K562 (cell line): ENCODE results near the gene NRM. TPM values are rescaled to one million over a fixed set of nuclear protein-coding genes. Genes with fewer than 3 reads are reported as not detected.

Source experiments
- ATF1 ChIP-seq, 2 experiments: fragments of 450-650 bp in 1 of 2; IDR thresholded peaks; 2 replicates each; pipeline ENCODE4 v1.6.1; 2016; ENCODE audit warnings: missing compliant biosample characterization in 1 of 2, missing genetic modification characterization in 1 of 2
- BMI1 ChIP-seq: fragments of 150-350 bp; IDR thresholded peaks from 2 replicates; pipeline ENCODE4 v1.6.1; 2014; ENCODE audit warnings: low read length
- BRCA1 ChIP-seq, 2 experiments: fragments of 450-650 bp in 1 of 2; sonication (generic) in 1 of 2; formaldehyde crosslinking in 1 of 2; IDR thresholded peaks; 2 replicates each; pipeline versions ENCODE4 v1.5.0 to v1.6.1; 2017 to 2020; ENCODE audit warnings: mild to moderate bottlenecking in 1 of 2, missing genetic modification reagents in 1 of 2
- CTBP1 ChIP-seq: fragments of 450-650 bp; IDR thresholded peaks from 2 replicates; pipeline ENCODE4 v1.6.1; 2016; ENCODE audit warnings: borderline replicate concordance
- HCFC1 ChIP-seq: IDR thresholded peaks from 2 replicates; pipeline ENCODE4 v1.6.1; 2012; ENCODE audit warnings: low read depth, low read length, improper control_type of control experiment
- HMG20B ChIP-seq: fragments of 250-450 bp; sonication (Bioruptor Pico); IDR thresholded peaks from 2 replicates; pipeline ENCODE4 v1.5.0; 2021; ENCODE audit warnings: mild to moderate bottlenecking
- MTA2 ChIP-seq: fragments of 450-650 bp; IDR thresholded peaks from 2 replicates; pipeline ENCODE4 v1.6.1; 2016; ENCODE audit warnings: low read depth
- NCOR1 ChIP-seq: fragments of 450-650 bp; IDR thresholded peaks from 2 replicates; pipeline ENCODE4 v1.6.1; 2016; ENCODE audit warnings: mild to moderate bottlenecking, moderate library complexity
- THAP7 ChIP-seq: fragments of 250-450 bp; sonication (Bioruptor Pico); IDR thresholded peaks from 2 replicates; pipeline ENCODE4 v1.5.0; 2021
- ZNF175 ChIP-seq: fragments of 200-800 bp; sonication (Bioruptor generic); IDR thresholded peaks from 2 replicates; pipeline ENCODE4 v1.6.1; 2016; ENCODE audit warnings: low read depth, mild to moderate bottlenecking, missing genetic modification characterization, missing compliant biosample characterization
- ZNF253 ChIP-seq: fragments of 250-450 bp; sonication (Bioruptor Pico); conservative IDR thresholded peaks from 2 replicates; pipeline ENCODE4 v1.6.1; 2021; ENCODE audit warnings: mild to moderate bottlenecking
- ZNF277 ChIP-seq: fragments of 250-450 bp; sonication (Bioruptor Pico); IDR thresholded peaks from 2 replicates; pipeline ENCODE4 v1.8.0; 2022; ENCODE audit warnings: inconsistent platforms, mild to moderate bottlenecking, moderate library complexity, borderline replicate concordance
- polyA plus RNA-seq, 8 experiments: library from polyadenylated mRNA; depleted of rRNA in 4 of 8; stranded (reverse) in 5 of 8; unstranded in 3 of 8; fragments of >200 nt; fragmentation: Nextera tagmentation in 2 of 8; fragmentation: Illumina TruSeq in 1 of 8; extraction: Ambion mirVana in 2 of 8; extraction: Trizol in 1 of 8; gene quantifications; 2 replicates each; pipeline versions ENCODE4 v1.2.1 to v1.2.3, GENCODE V29; 2011 to 2014; ENCODE audit warnings: inconsistent platforms in 1 of 8, missing spikeins in 1 of 8
- total RNA-seq, 7 experiments: library from RNA; depleted of rRNA in 6 of 7; stranded (reverse); fragments of >200 nt in 6 of 7; fragmentation: Illumina TruSeq in 2 of 7; extraction: Trizol in 2 of 7; gene quantifications; 2 replicates each; pipeline versions ENCODE4 v1.2.1 to v1.2.3, GENCODE V29; 2011 to 2021; ENCODE audit warnings: low replicate concordance in 1 of 7
- TF ChIP-seq, protein P1 (sequence below): sonication (generic); IDR thresholded peaks from 2 replicates; pipeline ENCODE4 v1.6.1; 2016
- TF ChIP-seq, protein P2 (sequence below): fragments of 450-650 bp; formaldehyde crosslinking; IDR thresholded peaks from 2 replicates; pipeline ENCODE4 v1.4.0; 2022; ENCODE audit warnings: missing genetic modification characterization

The NRM gene
- total and polyA plus RNA-seq, 9 of the 15 experiments (the other 6 are each of a cell fraction or from before 2014, with no cell fraction given), result 9.7 to 58.2 (median 18.1) TPM

- TF ChIP-seq ZNF277 (CRISPR knock-in tag) (no peak), THAP7 (CRISPR knock-in tag) (no peak), MTA2 (no peak), ATF1 (CRISPR knock-in tag; IDR thresholded peaks at IDR 0.05) (no peak; the same call in 1 of the 2 replicates), ATF1 (tag; IDR thresholded peaks at IDR 0.05) (peak; percentile 97), BRCA1 (IDR thresholded peaks at IDR 0.05) (no peak), BRCA1 (CRISPR knock-in tag; IDR thresholded peaks at IDR 0.05) (no peak), NCOR1 (peak; percentile 83), BMI1 (no peak), HMG20B (CRISPR knock-in tag) (no peak), HCFC1 (peak; percentile 87), ZNF175 (no peak; the same call in 1 of the 2 replicates), ZNF253 (CRISPR knock-in tag) (no peak), CTBP1 (peak; percentile 91; the same call in 1 of the 2 replicates)
- TF ChIP-seq, protein P1, sequence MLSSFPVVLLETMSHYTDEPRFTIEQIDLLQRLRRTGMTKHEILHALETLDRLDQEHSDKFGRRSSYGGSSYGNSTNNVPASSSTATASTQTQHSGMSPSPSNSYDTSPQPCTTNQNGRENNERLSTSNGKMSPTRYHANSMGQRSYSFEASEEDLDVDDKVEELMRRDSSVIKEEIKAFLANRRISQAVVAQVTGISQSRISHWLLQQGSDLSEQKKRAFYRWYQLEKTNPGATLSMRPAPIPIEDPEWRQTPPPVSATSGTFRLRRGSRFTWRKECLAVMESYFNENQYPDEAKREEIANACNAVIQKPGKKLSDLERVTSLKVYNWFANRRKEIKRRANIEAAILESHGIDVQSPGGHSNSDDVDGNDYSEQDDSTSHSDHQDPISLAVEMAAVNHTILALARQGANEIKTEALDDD, result 0 out of 2 replicates have a peak, but pooled peaks have one; percentile 6
- TF ChIP-seq, protein P2, sequence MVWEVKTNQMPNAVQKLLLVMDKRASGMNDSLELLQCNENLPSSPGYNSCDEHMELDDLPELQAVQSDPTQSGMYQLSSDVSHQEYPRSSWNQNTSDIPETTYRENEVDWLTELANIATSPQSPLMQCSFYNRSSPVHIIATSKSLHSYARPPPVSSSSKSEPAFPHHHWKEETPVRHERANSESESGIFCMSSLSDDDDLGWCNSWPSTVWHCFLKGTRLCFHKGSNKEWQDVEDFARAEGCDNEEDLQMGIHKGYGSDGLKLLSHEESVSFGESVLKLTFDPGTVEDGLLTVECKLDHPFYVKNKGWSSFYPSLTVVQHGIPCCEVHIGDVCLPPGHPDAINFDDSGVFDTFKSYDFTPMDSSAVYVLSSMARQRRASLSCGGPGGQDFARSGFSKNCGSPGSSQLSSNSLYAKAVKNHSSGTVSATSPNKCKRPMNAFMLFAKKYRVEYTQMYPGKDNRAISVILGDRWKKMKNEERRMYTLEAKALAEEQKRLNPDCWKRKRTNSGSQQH, result no peak
Observed at GRCh38 chr6:30717129-30717844, 26.5 kb upstream of the NRM start, which contains the start of gene MDC1 (continued).
